Measurements from ENCODE around the gene HEXIM2. TPM values are rescaled to one million over a fixed set of nuclear protein-coding genes. Genes with fewer than 3 reads are reported as not detected.

HEXIM2 gene
- total and polyA plus RNA-seq, 2 of the 13 experiments (the other 11 are each of a cell fraction or from before 2014, with no cell fraction given) = 27.1 to 32.4 TPM

GRCh38 chr17:45127548-45128300, 34.0 kb upstream of the HEXIM2 start (continued):
- no peak for TF ChIP-seq RERE (CRISPR knock-in tag; IDR thresholded peaks at IDR 0.05; ENCODE audit: low read depth)
- TF ChIP-seq PAWR (CRISPR knock-in tag; IDR thresholded peaks at IDR 0.05; ENCODE audit: borderline replicate concordance) = no peak
- no peak for TF ChIP-seq ZNF605 (CRISPR knock-in tag; IDR thresholded peaks at IDR 0.05)
- no peak for TF ChIP-seq ZNF234 (CRISPR knock-in tag; conservative IDR thresholded peaks at IDR 0.05)
- no peak for TF ChIP-seq ZSCAN30 (CRISPR knock-in tag; IDR thresholded peaks at IDR 0.05)
- TF ChIP-seq ZUFSP (CRISPR knock-in tag; IDR thresholded peaks at IDR 0.05; ENCODE audit: borderline replicate concordance) = no peak
- peak; percentile 61; the same call in 1 of the 2 replicates for TF ChIP-seq ZSCAN21 (CRISPR knock-in tag; IDR thresholded peaks at IDR 0.05; ENCODE audit: borderline replicate concordance)
- TF ChIP-seq REXO4 (CRISPR knock-in tag; IDR thresholded peaks at IDR 0.05; ENCODE audit: borderline replicate concordance) = no peak
- TF ChIP-seq ZNF503 (CRISPR knock-in tag; IDR thresholded peaks at IDR 0.05) = no peak
- no peak for TF ChIP-seq ZNF430 (CRISPR knock-in tag; IDR thresholded peaks at IDR 0.05)
- no peak for TF ChIP-seq ZNF264 (CRISPR knock-in tag; IDR thresholded peaks at IDR 0.05)
- TF ChIP-seq ATF3 (CRISPR knock-in tag; IDR thresholded peaks at IDR 0.05) = no peak
- no peak for TF ChIP-seq ZNF644 (CRISPR knock-in tag; IDR thresholded peaks at IDR 0.05; ENCODE audit: low read depth)
- 0 out of 2 replicates have a peak, but pooled peaks have one; percentile 40 for TF ChIP-seq ZNF761 (CRISPR knock-in tag; conservative IDR thresholded peaks at IDR 0.05)
- no peak for TF ChIP-seq PPARG (CRISPR knock-in tag; conservative IDR thresholded peaks at IDR 0.05)
- no peak for TF ChIP-seq ZNF3 (CRISPR knock-in tag; IDR thresholded peaks at IDR 0.05)
- 0 out of 2 replicates have a peak, but pooled peaks have one; percentile 30 for TF ChIP-seq MEF2D (CRISPR knock-in tag; IDR thresholded peaks at IDR 0.05)
